Measurements from ENCODE around the gene FAM3D. TPM values are rescaled to one million over a fixed set of nuclear protein-coding genes. Genes with fewer than 3 reads are reported as not detected.

The FAM3D gene
- total RNA-seq, 1 experiment from 2014 or later = not detected

GRCh38 chr3:58708116-58708791, 41.7 kb upstream of the FAM3D start:
- Histone ChIP-seq H3K9me3 (ENCODE audit: low read depth, low read length, poor library complexity, severe bottlenecking) (no peaks in the 10 kb centered on the region), H3K36me3 (ENCODE audit: insufficient read depth, low read length, poor library complexity, severe bottlenecking) (no peaks in the 10 kb centered on the region), H3K27me3 (replicated peaks; ENCODE audit: insufficient read depth, low read depth, low read length, poor library complexity) (no peaks in the 10 kb centered on the region), H3K4me1 (ENCODE audit: insufficient read depth, low read length, poor library complexity, severe bottlenecking) (no peaks in the 10 kb centered on the region), H3K27ac (ENCODE audit: low read depth, low read length, poor library complexity, severe bottlenecking) (no peak overlapping the region), H3K4me3 (ENCODE audit: low read depth, low read length, poor library complexity, severe bottlenecking) (no peak overlapping the region)
- CTCF ChIA-PET = no interaction called here
- DNase-seq (ENCODE audit: low spot score) = no peak
- BruUV-seq (replicated peaks) = no TSS peak
- intact Hi-C loops (cut with micrococcal nuclease; ENCODE audit: unreplicated experiment) = no loop called here
- POLR2A ChIA-PET (ENCODE audit: low non-redundant PET) = no interaction called here
- TF ChIP-seq EZH2 (IDR thresholded peaks at IDR 0.05; ENCODE audit: borderline replicate concordance, low read depth, low read length, poor library complexity, severe bottlenecking) = no peak
- TF ChIP-seq CTCF (conservative IDR thresholded peaks at IDR 0.05; ENCODE audit: low read depth, low read length) = no peak

- H3K9me3 ChIP-seq (ENCODE audit: low read depth, low read length, poor library complexity, severe bottlenecking) = no peaks in the 10 kb centered on the region
- no TSS peak for BruUV-seq (replicated peaks)
- H3K27ac ChIP-seq (ENCODE audit: low read depth, low read length, poor library complexity, severe bottlenecking) = no peak overlapping the region
- H3K36me3 ChIP-seq (ENCODE audit: insufficient read depth, low read length, poor library complexity, severe bottlenecking) = no peaks in the 10 kb centered on the region
- DNase-seq (ENCODE audit: low spot score) = no peak
- H3K4me1 ChIP-seq (ENCODE audit: insufficient read depth, low read length, poor library complexity, severe bottlenecking) = no peaks in the 10 kb centered on the region
- ChIA-PET POLR2A (ENCODE audit: low non-redundant PET) (no interaction called here), CTCF (no interaction called here)
- intact Hi-C loops (cut with micrococcal nuclease; ENCODE audit: unreplicated experiment) = no loop called here
- H3K4me3 ChIP-seq (ENCODE audit: low read depth, low read length, poor library complexity, severe bottlenecking) = no peak overlapping the region
- no peak for TF ChIP-seq EZH2 (IDR thresholded peaks at IDR 0.05; ENCODE audit: borderline replicate concordance, low read depth, low read length, poor library complexity, severe bottlenecking)
- no peak for TF ChIP-seq CTCF (conservative IDR thresholded peaks at IDR 0.05; ENCODE audit: low read depth, low read length)
- H3K27me3 ChIP-seq (replicated peaks; ENCODE audit: insufficient read depth, low read depth, low read length, poor library complexity) = no peaks in the 10 kb centered on the region
Measured at GRCh38 chr3:58707390-58707930, 40.9 kb upstream of the FAM3D start.

GRCh38 chr3:58706395-58707167, 40.0 kb upstream of the FAM3D start:
- no peak overlapping the region for H3K27ac ChIP-seq (ENCODE audit: low read depth, low read length, poor library complexity, severe bottlenecking)
- intact Hi-C loops (cut with micrococcal nuclease; ENCODE audit: unreplicated experiment) = no loop called here
- H3K9me3 ChIP-seq (ENCODE audit: low read depth, low read length, poor library complexity, severe bottlenecking) = no peaks in the 10 kb centered on the region
- DNase-seq (ENCODE audit: low spot score) = no peak
- no peaks in the 10 kb centered on the region for H3K4me1 ChIP-seq (ENCODE audit: insufficient read depth, low read length, poor library complexity, severe bottlenecking)
- POLR2A ChIA-PET (ENCODE audit: low non-redundant PET) = no interaction called here
- TF ChIP-seq CTCF (conservative IDR thresholded peaks at IDR 0.05; ENCODE audit: low read depth, low read length) (no peak), EZH2 (IDR thresholded peaks at IDR 0.05; ENCODE audit: borderline replicate concordance, low read depth, low read length, poor library complexity, severe bottlenecking) (no peak)
- no peaks in the 10 kb centered on the region for H3K27me3 ChIP-seq (replicated peaks; ENCODE audit: insufficient read depth, low read depth, low read length, poor library complexity)
- H3K4me3 ChIP-seq (ENCODE audit: low read depth, low read length, poor library complexity, severe bottlenecking) = no peak overlapping the region
- CTCF ChIA-PET = no interaction called here
- BruUV-seq (replicated peaks) = no TSS peak
- no peaks in the 10 kb centered on the region for H3K36me3 ChIP-seq (ENCODE audit: insufficient read depth, low read length, poor library complexity, severe bottlenecking)
